HepG2 (cell line): ENCODE results near the gene CROCC. TPM values are rescaled to one million over a fixed set of nuclear protein-coding genes. Genes with fewer than 3 reads are reported as not detected.
"Not testable (repeated sequence)": the region's sequence is repeated elsewhere in the genome, so short reads cannot be mapped to it uniquely, and the experiment has no call there.

Source experiments
- ATAC-seq: fragments of 200-7000 bp; cut with Tn5 transposase; 3 replicates; pipeline ENCODE4 v1.9.1; 2020; ENCODE audit warnings: mild to moderate bottlenecking, moderate library complexity
- BruUV-seq: library from RNA; stranded (reverse); fragments of 400-500 nt; replicated peaks from 2 replicates; lab custom pipeline; 2021; lab: Mats Ljungman, UMichigan
- CTCF ChIA-PET: fragments of 300-600 bp; formaldehyde crosslinking; extraction: SDS; loops from one replicate; lab custom pipeline; 2021; ENCODE audit warnings: low total read pairs, inconsistent platforms, low intra/inter-chr PET ratio; lab: Yijun Ruan, JAX
- POLR2A ChIA-PET: fragments of 350-600 bp; sonication (Branson Sonifier 250); formaldehyde crosslinking; loops from one replicate; lab custom pipeline; 2020; ENCODE audit warnings: antibody characterized with exemption, inconsistent platforms; lab: Yijun Ruan, JAX
- DNase-seq: peaks from one replicate; pipeline ENCODE4 v3.0.0-alpha.2; 2015; ENCODE audit warnings: low spot score
- FAIRE-seq: peaks from 3 replicates; lab custom pipeline; 2011; peaks lifted over from hg19 to GRCh38; lab: Jason Lieb, UNC
- H2AFZ ChIP-seq: one replicate; pipeline ENCODE4 v1.6.1; 2011; ENCODE audit warnings: low read length, inconsistent platforms
- H3K27ac ChIP-seq: fragments of 300-600 bp; 3 replicates; pipeline ENCODE4 v1.8.0; 2011; ENCODE audit warnings: mixed run types, mild to moderate bottlenecking, mixed read lengths, low read length, inconsistent platforms; ENCODE audit not compliant: insufficient read depth; ENCODE audit errors: extremely low read length
- H3K27me3 ChIP-seq, 2 experiments: fragments of 200-600 bp in 1 of 2; 2 replicates in 1 of 2; 3 replicates in 1 of 2; pipeline versions ENCODE4 v1.6.0 to v1.8.0; 2011; ENCODE audit warnings: low read length in 2 of 2, mild to moderate bottlenecking in 2 of 2, moderate library complexity in 2 of 2, inconsistent platforms in 1 of 2; ENCODE audit not compliant: insufficient read depth in 2 of 2, control insufficient read depth in 1 of 2
- H3K36me3 ChIP-seq, 2 experiments: fragments of 200-600 bp in 1 of 2; replicated peaks in 1 of 2; 2 replicates in 1 of 2; 3 replicates in 1 of 2; pipeline versions ENCODE4 v1.5.1 to v1.8.0; 2011; ENCODE audit warnings: low read length in 2 of 2, inconsistent platforms in 1 of 2; ENCODE audit not compliant: insufficient read depth in 2 of 2, control insufficient read depth in 1 of 2
- H3K4me1 ChIP-seq: 2 replicates; pipeline ENCODE4 v1.5.1; 2012; ENCODE audit warnings: low read length, inconsistent platforms; ENCODE audit not compliant: insufficient read depth
- H3K4me2 ChIP-seq: 2 replicates; pipeline ENCODE4 v1.6.0; 2011; ENCODE audit warnings: low read depth, low read length, inconsistent platforms
- H3K4me3 ChIP-seq, 3 experiments: fragments of 200-600 bp in 1 of 3; sonication (generic), shearing (Covaris generic) in 1 of 3; replicated peaks in 1 of 3; 2 replicates each; pipeline ENCODE4 v1.5.1; 2011 to 2016; ENCODE audit warnings: low read length in 3 of 3, inconsistent platforms in 2 of 3, low read depth in 2 of 3, mild to moderate bottlenecking in 2 of 3, control low read depth in 1 of 3, mixed read lengths in 1 of 3; ENCODE audit not compliant: insufficient read depth in 1 of 3
- H3K79me2 ChIP-seq: one replicate; pipeline ENCODE4 v1.6.1; 2011; ENCODE audit warnings: low read length, inconsistent platforms; ENCODE audit not compliant: insufficient read depth
- H3K9ac ChIP-seq: 2 replicates; pipeline ENCODE4 v1.6.0; 2011; ENCODE audit warnings: mild to moderate bottlenecking, low read depth, low read length, inconsistent platforms; ENCODE audit not compliant: insufficient read depth
- H3K9me3 ChIP-seq: 2 replicates; pipeline ENCODE4 v1.5.1; 2012; ENCODE audit warnings: mild to moderate bottlenecking, low read length
- H4K20me1 ChIP-seq: 2 replicates; pipeline ENCODE4 v1.6.0; 2011; ENCODE audit warnings: inconsistent platforms, mild to moderate bottlenecking, low read length, moderate library complexity; ENCODE audit not compliant: insufficient read depth
- ZBTB33 ChIP-seq: sonication (generic); formaldehyde crosslinking; IDR thresholded peaks from 2 replicates; pipeline ENCODE4 v1.4.0; 2020; ENCODE audit warnings: missing genetic modification reagents
- WGBS: methylation state at CpG from one replicate; pipeline ENCODE4 v1.1.6; 2017; ENCODE audit warnings: low lambda C conversion rate; 5-methylcytosine and 5-hydroxymethylcytosine counted together
- in situ Hi-C: cut with HindIII; loops from 2 replicates; pipeline ENCODE4 v1.10.0; 2017; ENCODE audit warnings: low pct_unique_long_range_greater_than_20kb; ENCODE audit not compliant: extremely low pct_ligation_motif_present
- intact Hi-C: fragments of 100-400 bp; cut with micrococcal nuclease; formaldehyde crosslinking; loops from one replicate; pipeline ENCODE4 v1.10.0; 2022; ENCODE audit not compliant: unreplicated experiment
- polyA plus RNA-seq, 8 experiments: library from polyadenylated mRNA; depleted of rRNA in 3 of 8; stranded (reverse) in 7 of 8; unstranded in 1 of 8; fragments of >200 nt; fragmentation: Illumina TruSeq in 4 of 8; extraction: Trizol in 4 of 8; gene quantifications; 2 replicates each; pipeline versions ENCODE4 v1.2.1 to v1.2.3, GENCODE V29; 2011 to 2016; ENCODE audit warnings: low read depth in 4 of 8, missing spikeins in 1 of 8, mixed read lengths in 1 of 8; ENCODE audit not compliant: insufficient read depth in 1 of 8
- total RNA-seq, 5 experiments: library from RNA; depleted of rRNA; stranded (reverse); fragments of >200 nt; fragmentation: Illumina TruSeq; extraction: Trizol; gene quantifications; 2 replicates each; pipeline ENCODE4 v1.2.3, GENCODE V29; 2016; ENCODE audit warnings: low read depth in 1 of 5

The CROCC gene
- total and polyA plus RNA-seq, 2 of the 13 experiments (the other 11 are each of a cell fraction or from before 2014, with no cell fraction given), result 7.8 to 15.5 TPM

GRCh38 chr1:16948282-16948891 is 26.7 kb downstream of the CROCC start:
- H2AFZ ChIP-seq, BruUV-seq, FAIRE-seq, H3K27me3 ChIP-seq, H3K9me3 ChIP-seq, H3K4me2 ChIP-seq, H3K27ac ChIP-seq, ATAC-seq, H3K79me2 ChIP-seq, DNase-seq, H3K4me1 ChIP-seq, CTCF ChIA-PET, intact Hi-C loops, H4K20me1 ChIP-seq, H3K36me3 ChIP-seq, in situ Hi-C loops, H3K4me3 ChIP-seq, H3K9ac ChIP-seq: not testable (repeated sequence)
- TF ChIP-seq ZBTB33 (CRISPR knock-in tag), result 0 out of 2 replicates have a peak, but pooled peaks have one; percentile 18
- WGBS, result 87% methylated on average over 20 of the region's 26 CpGs
- POLR2A ChIA-PET, result interaction anchor here (0.6 kb wide), 1 partner anchor 103 kb away, joined by 3 read pairs; no protein-coding TSS in a partner anchor

- CTCF ChIA-PET, result interaction anchor here (1.6 kb wide), 1 partner anchor 12 kb away, joined by 3 read pairs; no protein-coding TSS in a partner anchor
- 68% methylated on average over 7 of the region's 7 CpGs for WGBS
- intact Hi-C loops, H3K79me2 ChIP-seq, BruUV-seq, H3K27me3 ChIP-seq, H3K4me2 ChIP-seq, FAIRE-seq, H3K4me1 ChIP-seq, H3K9me3 ChIP-seq, DNase-seq, H3K4me3 ChIP-seq, H4K20me1 ChIP-seq, H3K9ac ChIP-seq, ATAC-seq, H3K27ac ChIP-seq, in situ Hi-C loops, H2AFZ ChIP-seq, POLR2A ChIA-PET, H3K36me3 ChIP-seq: not testable (repeated sequence)
These were observed 27.3 kb downstream of the CROCC start for GRCh38 chr1:16949026-16949425.

GRCh38 chr1:16952376-16952775 is 30.6 kb downstream of the CROCC start:
- H3K4me2 ChIP-seq, DNase-seq, H3K27ac ChIP-seq, H4K20me1 ChIP-seq, H3K27me3 ChIP-seq, H3K9me3 ChIP-seq, H3K9ac ChIP-seq, H3K36me3 ChIP-seq, H3K79me2 ChIP-seq, FAIRE-seq, BruUV-seq, H2AFZ ChIP-seq, H3K4me1 ChIP-seq, ATAC-seq, H3K4me3 ChIP-seq, intact Hi-C loops: not testable (repeated sequence)
- POLR2A ChIA-PET, result interaction anchor here (1.0 to 1.3 kb wide), 2 partner anchors 327 to 330 kb away, joined by 5 to 15 read pairs; no protein-coding TSS in a partner anchor
- 69% methylated on average over 4 of the region's 4 CpGs for WGBS
- in situ Hi-C loops, result loop anchor here (25.0 kb wide), 1 partner anchor 285 kb away; the partner anchor contains the start of gene PADI3
- CTCF ChIA-PET, result interaction anchor here (0.6 to 1.9 kb wide), 4 partner anchors 8 to 330 kb away, joined by 3 to 26 read pairs (median 4); no protein-coding TSS in a partner anchor
